HCT116 (cell line): ENCODE results near the gene JCHAIN. TPM values are rescaled to one million over a fixed set of nuclear protein-coding genes. Genes with fewer than 3 reads are reported as not detected.
A peak's percentile ranks its signal among the peaks of the same experiment; 100 is the strongest.

Experiments
- ATAC-seq: fragments of 200-7000 bp; cut with Tn5 transposase; 2 replicates; pipeline ENCODE4 v1.9.1; 2020; ENCODE audit warnings: mild to moderate bottlenecking, moderate library complexity
- BruUV-seq: library from RNA; stranded (reverse); fragments of 400-500 nt; replicated peaks from 2 replicates; lab custom pipeline; 2021; lab: Mats Ljungman, UMichigan
- CTCF ChIA-PET: fragments of 300-600 bp; sonication (Branson Sonifier 250); formaldehyde crosslinking; loops from one replicate; lab custom pipeline; 2021; ENCODE audit warnings: antibody characterized with exemption; lab: Charles Lee
- POLR2A ChIA-PET: fragments of 300-600, 350-600 bp; sonication (Branson Sonifier 250); formaldehyde crosslinking; loops from one replicate; lab custom pipeline; 2021; ENCODE audit warnings: antibody characterized with exemption; lab: Charles Lee
- RAD21 ChIA-PET, 2 experiments: fragments of 300-600 bp; sonication (Branson Sonifier 250); formaldehyde crosslinking; loops; one replicate each; lab custom pipeline; 2023; ENCODE audit warnings: low total read pairs in 2 of 2; ENCODE audit not compliant: uncharacterized antibody in 2 of 2, unreplicated experiment in 2 of 2, low non-redundant PET in 1 of 2; lab: Charles Lee
- DNase-seq: peaks from one replicate; pipeline ENCODE4 v3.0.0-alpha.2; 2010; ENCODE audit warnings: low read depth, low spot score
- H2AFZ ChIP-seq: fragments of 200-600 bp; shearing (Covaris generic), sonication (generic); 2 replicates; pipeline ENCODE4 v1.6.1; 2017; ENCODE audit warnings: low read depth, mixed run types, mixed read lengths, antibody characterized with exemption, low read length; ENCODE audit not compliant: poor library complexity, severe bottlenecking
- H3K27ac ChIP-seq: 2 replicates; pipeline ENCODE4 v1.5.1; 2012; ENCODE audit warnings: low read depth, low read length
- H3K27me3 ChIP-seq: fragments of 200-600 bp; sonication (generic); 2 replicates; pipeline ENCODE4 v1.6.1; 2016; ENCODE audit warnings: mixed run types, low read length, mixed read lengths; ENCODE audit not compliant: insufficient read depth
- H3K36me3 ChIP-seq, 2 experiments: fragments of 200-500 bp in 1 of 2; fragments of 200-600 bp in 1 of 2; sonication (Bioruptor generic) in 1 of 2; sonication (generic) in 1 of 2; 2 replicates each; pipeline versions ENCODE4 v1.5.1 to v1.6.1; 2014 to 2016; ENCODE audit warnings: low read length in 2 of 2, inconsistent platforms in 1 of 2, mixed read lengths in 1 of 2, mixed run types in 1 of 2; ENCODE audit not compliant: insufficient read depth in 2 of 2, control insufficient read depth in 1 of 2
- H3K4me1 ChIP-seq, 2 experiments: fragments of 200-600 bp in 1 of 2; sonication (generic) in 1 of 2; 2 replicates each; pipeline versions ENCODE4 v1.5.1 to v1.6.1; 2012 to 2017; ENCODE audit warnings: low read length in 2 of 2, inconsistent platforms in 1 of 2, mild to moderate bottlenecking in 1 of 2, mixed read lengths in 1 of 2, mixed run types in 1 of 2, moderate library complexity in 1 of 2; ENCODE audit not compliant: insufficient read depth in 2 of 2, control insufficient read depth in 1 of 2
- H3K4me2 ChIP-seq: fragments of 200-600 bp; sonication (generic); 2 replicates; pipeline ENCODE4 v1.6.1; 2017; ENCODE audit warnings: mixed run types, low read length, mixed read lengths
- H3K4me3 ChIP-seq, 2 experiments: fragments of 200-600 bp in 1 of 2; sonication (generic) in 1 of 2; replicated peaks in 1 of 2; 2 replicates each; pipeline ENCODE4 v1.5.1; 2011 to 2016; ENCODE audit warnings: low read length in 2 of 2, control low read depth in 1 of 2, low read depth in 1 of 2, mild to moderate bottlenecking in 1 of 2, mixed read lengths in 1 of 2, mixed run types in 1 of 2
- H3K79me2 ChIP-seq: fragments of 200-600 bp; sonication (generic); 2 replicates; pipeline ENCODE4 v1.6.1; 2017; ENCODE audit warnings: mild to moderate bottlenecking, mixed run types, low read length, moderate library complexity, mixed read lengths; ENCODE audit not compliant: insufficient read depth
- H3K9ac ChIP-seq: fragments of 200-600 bp; sonication (generic); 2 replicates; pipeline ENCODE4 v1.6.1; 2016; ENCODE audit warnings: low read length, mixed read lengths
- H3K9me2 ChIP-seq: fragments of 200-600 bp; sonication (generic), shearing (Covaris generic); 2 replicates; pipeline ENCODE4 v1.6.1; 2017; ENCODE audit warnings: mixed run types, mild to moderate bottlenecking, moderate library complexity; ENCODE audit not compliant: insufficient read depth
- H3K9me3 ChIP-seq, 2 experiments: fragments of 200-500 bp in 1 of 2; fragments of 200-600 bp in 1 of 2; sonication (Bioruptor generic) in 1 of 2; sonication (generic) in 1 of 2; 2 replicates each; pipeline ENCODE4 v1.6.1; 2014 to 2017; ENCODE audit warnings: low read length in 2 of 2, mixed read lengths in 2 of 2, inconsistent platforms in 1 of 2, low read depth in 1 of 2, mild to moderate bottlenecking in 1 of 2, mixed run types in 1 of 2, moderate library complexity in 1 of 2; ENCODE audit not compliant: control insufficient read depth in 1 of 2, insufficient read depth in 1 of 2
- H4K20me1 ChIP-seq: fragments of 200-600 bp; sonication (generic), shearing (Covaris generic); 2 replicates; pipeline ENCODE4 v1.6.1; 2017; ENCODE audit warnings: mixed run types, mild to moderate bottlenecking, moderate library complexity; ENCODE audit not compliant: insufficient read depth
- ELF1 ChIP-seq: IDR thresholded peaks from 2 replicates; pipeline ENCODE4 v1.6.1; 2012; ENCODE audit warnings: low read depth, borderline replicate concordance
- EZH2phosphoT487 ChIP-seq: fragments of 200-600 bp; IDR thresholded peaks from 2 replicates; pipeline ENCODE4 v1.6.1; 2018; ENCODE audit warnings: antibody characterized with exemption, borderline replicate concordance
- JUND ChIP-seq: IDR thresholded peaks from 2 replicates; pipeline ENCODE4 v1.6.1; 2012
- POLR2AphosphoS5 ChIP-seq: IDR thresholded peaks from 2 replicates; pipeline ENCODE4 v1.6.1; 2011; ENCODE audit warnings: mild to moderate bottlenecking, low read depth, low read length, moderate library complexity
- RAD21 ChIP-seq: IDR thresholded peaks from 2 replicates; pipeline ENCODE4 v1.6.1; 2012; ENCODE audit warnings: low read depth, mild to moderate bottlenecking
- SP1 ChIP-seq: IDR thresholded peaks from 2 replicates; pipeline ENCODE4 v1.6.1; 2012; ENCODE audit warnings: low read depth
- SRF ChIP-seq: IDR thresholded peaks from 2 replicates; pipeline ENCODE4 v1.6.1; 2012; ENCODE audit warnings: low read depth
- TCF7L2 ChIP-seq: IDR thresholded peaks from 2 replicates; pipeline ENCODE4 v1.7.0; 2011; ENCODE audit warnings: borderline replicate concordance, inconsistent platforms; ENCODE audit not compliant: insufficient read depth, insufficient read length; ENCODE audit errors: extremely low read depth
- ZNF274 ChIP-seq: fragments of 200-500 bp; sonication (Bioruptor generic); IDR thresholded peaks from 2 replicates; pipeline ENCODE4 v1.6.1; 2014; ENCODE audit warnings: mild to moderate bottlenecking, low read depth, low read length, inconsistent platforms
- intact Hi-C: fragments of 100-400 bp; cut with micrococcal nuclease; formaldehyde crosslinking; loops from 2 replicates; pipeline ENCODE4 v1.10.0; 2022
- total RNA-seq: library from RNA; stranded (reverse); gene quantifications from one replicate; pipeline ENCODE4 v1.2.1, GENCODE V29; 2021; ENCODE audit not compliant: unreplicated experiment
- TF ChIP-seq, protein P1 (sequence below), 3 experiments: fragments of 200-600 bp in 1 of 3; sonication (generic) in 1 of 3; IDR thresholded peaks in 2 of 3; conservative IDR thresholded peaks in 1 of 3; 2 replicates each; pipeline ENCODE4 v1.5.1; 2012 to 2017; ENCODE audit warnings: low read depth in 2 of 3, low read length in 2 of 3, antibody characterized with exemption in 1 of 3, borderline replicate concordance in 1 of 3, control low read depth in 1 of 3, mild to moderate bottlenecking in 1 of 3, mixed read lengths in 1 of 3, mixed run types in 1 of 3, moderate library complexity in 1 of 3; ENCODE audit not compliant: insufficient read depth in 1 of 3
- TF ChIP-seq, protein P2 (sequence below): IDR thresholded peaks from 2 replicates; pipeline ENCODE4 v1.6.1; 2012

Gene JCHAIN
- total RNA-seq, 1 experiment from 2014 or later, result 0.79 TPM

GRCh38 chr4:70704931-70705182 lies 38.5 kb upstream of the JCHAIN start:
- Histone ChIP-seq H3K4me3 (peak overlapping the region; percentile 64 to 70), H2AFZ (no peak overlapping the region), H3K4me1 (peaks cover 19 to 27% of the 10 kb centered on the region in 2 experiments), H3K9me3 (no peaks in the 10 kb centered on the region), H4K20me1 (no peaks in the 10 kb centered on the region), H3K27me3 (no peaks in the 10 kb centered on the region), H3K79me2 (peaks cover 34% of the 10 kb centered on the region), H3K9me2 (no peaks in the 10 kb centered on the region), H3K9ac (peak overlapping the region; percentile 77), H3K36me3 (no peaks in the 10 kb centered on the region), H3K27ac (peak overlapping the region; percentile 95), H3K4me2 (peak overlapping the region; percentile 79)
- ATAC-seq, result peak; percentile 48
- intact Hi-C loops, result loop anchor here (2.0 kb wide), 1 partner anchor 16 kb away; the partner anchor contains the start of gene UTP3
- RAD21 ChIA-PET, result no interaction called here
- no TSS peak for BruUV-seq
- no peak for TF ChIP-seq SP1
- TF ChIP-seq, protein P1, sequence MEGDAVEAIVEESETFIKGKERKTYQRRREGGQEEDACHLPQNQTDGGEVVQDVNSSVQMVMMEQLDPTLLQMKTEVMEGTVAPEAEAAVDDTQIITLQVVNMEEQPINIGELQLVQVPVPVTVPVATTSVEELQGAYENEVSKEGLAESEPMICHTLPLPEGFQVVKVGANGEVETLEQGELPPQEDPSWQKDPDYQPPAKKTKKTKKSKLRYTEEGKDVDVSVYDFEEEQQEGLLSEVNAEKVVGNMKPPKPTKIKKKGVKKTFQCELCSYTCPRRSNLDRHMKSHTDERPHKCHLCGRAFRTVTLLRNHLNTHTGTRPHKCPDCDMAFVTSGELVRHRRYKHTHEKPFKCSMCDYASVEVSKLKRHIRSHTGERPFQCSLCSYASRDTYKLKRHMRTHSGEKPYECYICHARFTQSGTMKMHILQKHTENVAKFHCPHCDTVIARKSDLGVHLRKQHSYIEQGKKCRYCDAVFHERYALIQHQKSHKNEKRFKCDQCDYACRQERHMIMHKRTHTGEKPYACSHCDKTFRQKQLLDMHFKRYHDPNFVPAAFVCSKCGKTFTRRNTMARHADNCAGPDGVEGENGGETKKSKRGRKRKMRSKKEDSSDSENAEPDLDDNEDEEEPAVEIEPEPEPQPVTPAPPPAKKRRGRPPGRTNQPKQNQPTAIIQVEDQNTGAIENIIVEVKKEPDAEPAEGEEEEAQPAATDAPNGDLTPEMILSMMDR (IDR thresholded peaks at IDR 0.05 in 2 of 3, conservative IDR thresholded peaks at IDR 0.05 in 1 of 3; ENCODE audit: borderline replicate concordance in 1 of 3, insufficient read depth in 1 of 3, low read depth in 2 of 3, low read length in 2 of 3), result no peak
- TF ChIP-seq, protein P2, sequence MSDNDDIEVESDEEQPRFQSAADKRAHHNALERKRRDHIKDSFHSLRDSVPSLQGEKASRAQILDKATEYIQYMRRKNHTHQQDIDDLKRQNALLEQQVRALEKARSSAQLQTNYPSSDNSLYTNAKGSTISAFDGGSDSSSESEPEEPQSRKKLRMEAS, result no peak
- TF ChIP-seq EZH2phosphoT487, result no peak
- TF ChIP-seq ZNF274, result no peak
- no peak for TF ChIP-seq POLR2AphosphoS5
- TF ChIP-seq TCF7L2, result no peak
- no peak for TF ChIP-seq JUND
- no peak for TF ChIP-seq SRF
- TF ChIP-seq RAD21, result no peak
- TF ChIP-seq ELF1, result no peak
- DNase-seq, result no peak
- CTCF ChIA-PET, result interaction anchor here (1.3 kb wide), 1 partner anchor 13 kb away, joined by 5 read pairs; no protein-coding TSS in a partner anchor
- POLR2A ChIA-PET, result interaction anchor here (1.3 to 2.1 kb wide), 3 partner anchors 12 to 120 kb away, joined by 3 to 11 read pairs (median 3); no protein-coding TSS in a partner anchor
